Measurements from ENCODE around the gene CREBL2.

CREBL2 gene

GRCh38 chr12:12691549-12691948 lies 79.9 kb downstream of the CREBL2 start:
- DNase-seq (ENCODE audit: low spot score in 2 of 2): no peak
- Mint-ChIP-seq H3K9me3 (no peaks in the 10 kb centered on the region), H3K36me3 (ENCODE audit: insufficient read depth) (peaks cover 9% of the 10 kb centered on the region), H3K4me1 (peaks cover 10% of the 10 kb centered on the region), H3K4me3 (no peak overlapping the region), H3K27ac (ENCODE audit: low read depth) (no peak overlapping the region), H3K27me3 (no peaks in the 10 kb centered on the region)
- no peak for ATAC-seq (replicated peaks; ENCODE audit: extremely low read depth, poor library complexity, severe bottlenecking)

GRCh38 chr12:12693111-12693671 lies 81.5 kb downstream of the CREBL2 start:
- Mint-ChIP-seq H3K4me3 (no peak overlapping the region), H3K9me3 (no peaks in the 10 kb centered on the region), H3K36me3 (ENCODE audit: insufficient read depth) (peaks cover 18% of the 10 kb centered on the region), H3K27me3 (no peaks in the 10 kb centered on the region), H3K27ac (ENCODE audit: low read depth) (no peak overlapping the region), H3K4me1 (peaks cover 22% of the 10 kb centered on the region)
- DNase-seq (ENCODE audit: low spot score in 2 of 2): no peak
- ATAC-seq (replicated peaks; ENCODE audit: extremely low read depth, poor library complexity, severe bottlenecking): no peak
